Measurements from ENCODE around the gene ZBTB20. TPM values are rescaled to one million over a fixed set of nuclear protein-coding genes. Genes with fewer than 3 reads are reported as not detected.

The ZBTB20 gene
- total RNA-seq, 1 donor from 2014 or later, result 15.5 TPM

- Mint-ChIP-seq H3K4me3 (ENCODE audit: unreplicated experiment) (no peak overlapping the region), H3K36me3 (ENCODE audit: low read depth) (peaks cover 19% of the 10 kb centered on the region), H3K27me3 (ENCODE audit: low read depth) (no peaks in the 10 kb centered on the region), H3K27ac (ENCODE audit: unreplicated experiment) (no peak overlapping the region), H3K9me3 (ENCODE audit: low read depth) (peaks cover 14% of the 10 kb centered on the region), H3K4me1 (ENCODE audit: low read depth) (peaks cover 4% of the 10 kb centered on the region)
- TF ChIP-seq, protein P1, sequence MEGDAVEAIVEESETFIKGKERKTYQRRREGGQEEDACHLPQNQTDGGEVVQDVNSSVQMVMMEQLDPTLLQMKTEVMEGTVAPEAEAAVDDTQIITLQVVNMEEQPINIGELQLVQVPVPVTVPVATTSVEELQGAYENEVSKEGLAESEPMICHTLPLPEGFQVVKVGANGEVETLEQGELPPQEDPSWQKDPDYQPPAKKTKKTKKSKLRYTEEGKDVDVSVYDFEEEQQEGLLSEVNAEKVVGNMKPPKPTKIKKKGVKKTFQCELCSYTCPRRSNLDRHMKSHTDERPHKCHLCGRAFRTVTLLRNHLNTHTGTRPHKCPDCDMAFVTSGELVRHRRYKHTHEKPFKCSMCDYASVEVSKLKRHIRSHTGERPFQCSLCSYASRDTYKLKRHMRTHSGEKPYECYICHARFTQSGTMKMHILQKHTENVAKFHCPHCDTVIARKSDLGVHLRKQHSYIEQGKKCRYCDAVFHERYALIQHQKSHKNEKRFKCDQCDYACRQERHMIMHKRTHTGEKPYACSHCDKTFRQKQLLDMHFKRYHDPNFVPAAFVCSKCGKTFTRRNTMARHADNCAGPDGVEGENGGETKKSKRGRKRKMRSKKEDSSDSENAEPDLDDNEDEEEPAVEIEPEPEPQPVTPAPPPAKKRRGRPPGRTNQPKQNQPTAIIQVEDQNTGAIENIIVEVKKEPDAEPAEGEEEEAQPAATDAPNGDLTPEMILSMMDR (IDR thresholded peaks at IDR 0.05), result no peak
- no peak for DNase-seq (ENCODE audit: low spot score)
Measured at GRCh38 chr3:115018694-115019093, 128.4 kb downstream of the ZBTB20 start.

- Mint-ChIP-seq H3K4me3 (ENCODE audit: unreplicated experiment) (no peak overlapping the region), H3K36me3 (ENCODE audit: low read depth) (peaks cover 2% of the 10 kb centered on the region), H3K9me3 (ENCODE audit: low read depth) (peaks cover 15% of the 10 kb centered on the region), H3K4me1 (ENCODE audit: low read depth) (no peaks in the 10 kb centered on the region), H3K27ac (ENCODE audit: unreplicated experiment) (no peak overlapping the region), H3K27me3 (ENCODE audit: low read depth) (no peaks in the 10 kb centered on the region)
- TF ChIP-seq, protein P1 (IDR thresholded peaks at IDR 0.05), result no peak
- DNase-seq (ENCODE audit: low spot score), result no peak
Measured at GRCh38 chr3:115007966-115008365, 139.1 kb downstream of the ZBTB20 start.

- no peaks in the 10 kb centered on the region for H3K27me3 Mint-ChIP-seq (ENCODE audit: low read depth)
- H3K36me3 Mint-ChIP-seq (ENCODE audit: low read depth), result no peaks in the 10 kb centered on the region
- TF ChIP-seq, protein P1 (IDR thresholded peaks at IDR 0.05), result no peak
- no peak overlapping the region for H3K4me3 Mint-ChIP-seq (ENCODE audit: unreplicated experiment)
- H3K4me1 Mint-ChIP-seq (ENCODE audit: low read depth), result no peaks in the 10 kb centered on the region
- no peak for DNase-seq (ENCODE audit: low spot score)
- peaks cover 9% of the 10 kb centered on the region for H3K9me3 Mint-ChIP-seq (ENCODE audit: low read depth)
- H3K27ac Mint-ChIP-seq (ENCODE audit: unreplicated experiment), result no peak overlapping the region
Measured at GRCh38 chr3:115004201-115005140, 142.6 kb downstream of the ZBTB20 start.

DNA sequence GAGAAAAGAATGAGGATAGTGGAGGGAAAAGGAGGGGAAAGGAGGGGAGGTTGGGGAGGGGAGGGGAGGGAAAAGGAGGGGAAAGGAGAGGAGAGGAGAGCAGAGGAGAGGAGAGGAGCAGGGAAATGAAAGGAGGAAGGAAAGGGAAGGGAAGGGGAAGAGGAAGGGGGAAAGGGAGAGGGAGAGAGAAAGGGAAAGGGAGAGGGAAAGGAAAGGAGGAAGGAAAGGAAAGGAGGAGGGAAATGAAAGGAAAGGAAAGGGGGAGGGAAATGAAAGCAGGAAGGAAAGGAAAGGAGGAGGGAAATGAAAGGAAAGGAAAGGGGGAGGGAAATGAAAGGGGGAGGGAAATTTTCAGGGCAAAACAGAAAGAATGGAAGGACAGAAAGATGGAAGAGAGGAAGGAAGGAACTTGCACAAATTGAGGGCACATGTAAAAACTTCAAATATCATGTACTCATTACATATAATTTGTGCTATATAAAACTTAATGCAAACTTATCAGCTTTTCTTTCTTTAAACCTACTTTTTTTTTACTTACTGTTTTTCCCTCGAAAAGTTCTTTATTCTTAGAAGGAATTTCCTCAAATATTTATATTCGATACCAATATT, 148.0 kb downstream of the ZBTB20 start:
- peaks cover 4% of the 10 kb centered on the region for H3K36me3 Mint-ChIP-seq (ENCODE audit: low read depth)
- H3K27me3 Mint-ChIP-seq (ENCODE audit: low read depth), result no peaks in the 10 kb centered on the region
- no peak overlapping the region for H3K27ac Mint-ChIP-seq (ENCODE audit: unreplicated experiment)
- no peaks in the 10 kb centered on the region for H3K4me1 Mint-ChIP-seq (ENCODE audit: low read depth)
- TF ChIP-seq, protein P1 (IDR thresholded peaks at IDR 0.05), result no peak
- no peak for DNase-seq (ENCODE audit: low spot score)
- no peak overlapping the region for H3K4me3 Mint-ChIP-seq (ENCODE audit: unreplicated experiment)
- peaks cover 14% of the 10 kb centered on the region for H3K9me3 Mint-ChIP-seq (ENCODE audit: low read depth)

GRCh38 chr3:114994554-114995341, 152.3 kb downstream of the ZBTB20 start:
- no peak overlapping the region for H3K4me3 Mint-ChIP-seq (ENCODE audit: unreplicated experiment)
- TF ChIP-seq, protein P1 (IDR thresholded peaks at IDR 0.05), result no peak
- H3K27me3 Mint-ChIP-seq (ENCODE audit: low read depth), result no peaks in the 10 kb centered on the region
- H3K9me3 Mint-ChIP-seq (ENCODE audit: low read depth), result peaks cover 17% of the 10 kb centered on the region
- no peaks in the 10 kb centered on the region for H3K4me1 Mint-ChIP-seq (ENCODE audit: low read depth)
- DNase-seq (ENCODE audit: low spot score), result no peak
- peaks cover 10% of the 10 kb centered on the region for H3K36me3 Mint-ChIP-seq (ENCODE audit: low read depth)
- no peak overlapping the region for H3K27ac Mint-ChIP-seq (ENCODE audit: unreplicated experiment)
